Endothelial cell of umbilical vein (primary cell): ENCODE data around the gene MED19. TPM values are rescaled to one million over a fixed set of nuclear protein-coding genes. Genes with fewer than 3 reads are reported as not detected.

Experiments
- BruUV-seq: library from RNA; stranded (reverse); fragments of 400-500 nt; replicated peaks from 2 replicates; lab custom pipeline; 2021; lab: Mats Ljungman, UMichigan
- CTCF ChIA-PET: fragments of 300-600, 350-600 bp; sonication (Branson Sonifier 250); formaldehyde crosslinking; loops from one replicate; lab custom pipeline; 2021; ENCODE audit warnings: antibody characterized with exemption, inconsistent platforms; lab: Charles Lee
- POLR2A ChIA-PET: fragments of 300-600, 350-600 bp; sonication (Branson Sonifier 250); formaldehyde crosslinking; loops from one replicate; lab custom pipeline; 2021; ENCODE audit warnings: antibody characterized with exemption, inconsistent platforms; lab: Charles Lee
- DNase-seq: peaks from one replicate; pipeline ENCODE4 v3.0.0-alpha.2; 2011; ENCODE audit warnings: low read depth, low spot score
- FAIRE-seq: peaks from 2 replicates; lab custom pipeline; 2011; peaks lifted over from hg19 to GRCh38; lab: Jason Lieb, UNC
- H2AFZ ChIP-seq: 2 replicates; pipeline ENCODE4 v1.6.0; 2012; ENCODE audit warnings: low read depth, low read length, control low read depth, inconsistent platforms
- H3K27ac ChIP-seq: 2 replicates; pipeline ENCODE4 v1.5.1; 2011; ENCODE audit warnings: low read depth, mild to moderate bottlenecking, control low read depth, low read length, moderate library complexity; ENCODE audit not compliant: insufficient read depth
- H3K27me3 ChIP-seq, 2 experiments: 2 replicates each; pipeline versions ENCODE4 v1.6.0 to v1.6.1; 2011; ENCODE audit warnings: low read length in 2 of 2, mixed read lengths in 1 of 2; ENCODE audit not compliant: control insufficient read depth in 2 of 2, insufficient read depth in 2 of 2
- H3K36me3 ChIP-seq, 2 experiments: 2 replicates in 1 of 2; 3 replicates in 1 of 2; pipeline ENCODE4 v1.5.1; 2011; ENCODE audit warnings: low read length in 2 of 2, mild to moderate bottlenecking in 1 of 2, moderate library complexity in 1 of 2; ENCODE audit not compliant: control insufficient read depth in 2 of 2, insufficient read depth in 2 of 2; ENCODE audit errors: extremely low read depth in 1 of 2
- H3K4me1 ChIP-seq: 3 replicates; pipeline ENCODE4 v1.5.1; 2011; ENCODE audit warnings: mild to moderate bottlenecking, low read length; ENCODE audit not compliant: control insufficient read depth, insufficient read depth; ENCODE audit errors: extremely low read depth
- H3K4me2 ChIP-seq: 2 replicates; pipeline ENCODE4 v1.6.1; 2011; ENCODE audit warnings: low read length, control low read depth, mixed read lengths; ENCODE audit not compliant: insufficient read depth
- H3K4me3 ChIP-seq, 3 experiments: fragments of 200-600 bp in 1 of 3; sonication (generic), shearing (Covaris generic) in 1 of 3; replicated peaks in 1 of 3; 2 replicates each; pipeline ENCODE4 v1.5.1; 2011 to 2016; ENCODE audit warnings: control low read depth in 3 of 3, low read length in 3 of 3, mild to moderate bottlenecking in 2 of 3, inconsistent platforms in 1 of 3, low read depth in 1 of 3, moderate library complexity in 1 of 3; ENCODE audit not compliant: insufficient read depth in 1 of 3
- H3K79me2 ChIP-seq: 2 replicates; pipeline ENCODE4 v1.6.0; 2012; ENCODE audit warnings: low read length, inconsistent platforms; ENCODE audit not compliant: control insufficient read depth, insufficient read depth
- H3K9ac ChIP-seq: replicated peaks from 2 replicates; pipeline ENCODE3; 2011; ENCODE audit warnings: low read length, control low read depth; ENCODE audit not compliant: insufficient read depth; ENCODE audit errors: extremely low read depth
- H3K9me1 ChIP-seq: replicated peaks from 3 replicates; pipeline ENCODE4 v1.6.0; 2011; ENCODE audit warnings: mild to moderate bottlenecking, low read length; ENCODE audit not compliant: control insufficient read depth, insufficient read depth; ENCODE audit errors: extremely low read depth
- H3K9me3 ChIP-seq: replicated peaks from 2 replicates; pipeline ENCODE4 v1.5.1; 2012; ENCODE audit warnings: low read length, inconsistent platforms; ENCODE audit not compliant: control insufficient read depth, insufficient read depth
- H4K20me1 ChIP-seq: replicated peaks from 2 replicates; pipeline ENCODE3; 2011; ENCODE audit warnings: mild to moderate bottlenecking, low read length; ENCODE audit not compliant: control insufficient read depth, insufficient read depth; ENCODE audit errors: extremely low read depth
- CTCF ChIP-seq, 2 donors: IDR thresholded peaks; 1 replicate in 1 of 2; 2 replicates in 1 of 2; pipeline ENCODE4 v1.5.1; 2011; ENCODE audit warnings: low read length in 2 of 2, mild to moderate bottlenecking in 2 of 2, moderate library complexity in 2 of 2, control low read depth in 1 of 2, inconsistent platforms in 1 of 2, low read depth in 1 of 2; ENCODE audit not compliant: insufficient read depth in 1 of 2; ENCODE audit errors: extremely low read depth in 1 of 2
- EZH2 ChIP-seq: IDR thresholded peaks from 2 replicates; pipeline ENCODE4 v1.6.1; 2012; ENCODE audit warnings: borderline replicate concordance, low read depth, mild to moderate bottlenecking, moderate library complexity, low read length, inconsistent platforms; ENCODE audit not compliant: severe bottlenecking
- FOS ChIP-seq: IDR thresholded peaks from 2 replicates; pipeline ENCODE4 v1.6.1; 2011; ENCODE audit warnings: mild to moderate bottlenecking, low read length, moderate library complexity, borderline replicate concordance; ENCODE audit not compliant: insufficient read depth
- GATA2 ChIP-seq: IDR thresholded peaks from 2 replicates; pipeline ENCODE4 v1.7.0; 2011; ENCODE audit warnings: low read depth, mild to moderate bottlenecking, moderate library complexity, mixed read lengths, low read length; ENCODE audit not compliant: insufficient read length, insufficient read depth
- JUN ChIP-seq: IDR thresholded peaks from 2 replicates; pipeline ENCODE4 v1.6.1; 2011; ENCODE audit warnings: borderline replicate concordance, low read depth; ENCODE audit not compliant: insufficient read length, insufficient read depth
- MAX ChIP-seq: IDR thresholded peaks from 2 replicates; pipeline ENCODE4 v1.6.1; 2011; ENCODE audit not compliant: insufficient read depth, insufficient read length
- POLR2A ChIP-seq: IDR thresholded peaks from 2 replicates; pipeline ENCODE4 v1.6.1; 2012; ENCODE audit warnings: low read depth, mild to moderate bottlenecking, control low read depth, low read length
- POLR2AphosphoS5 ChIP-seq: IDR thresholded peaks from 2 replicates; pipeline ENCODE4 v1.6.1; 2012; ENCODE audit warnings: low read depth, mild to moderate bottlenecking, control low read depth, low read length, moderate library complexity; ENCODE audit not compliant: insufficient read depth
- dilution Hi-C: fragments of 300-500 bp; cut with MboI; formaldehyde crosslinking; loops from one replicate; pipeline ENCODE4 v1.15.0; 2019; ENCODE audit warnings: low sequenced_read_pairs; ENCODE audit not compliant: extremely low pct_ligation_motif_present
- intact Hi-C: fragments of 100-400 bp; cut with micrococcal nuclease; formaldehyde crosslinking; loops from one replicate; pipeline ENCODE4 v1.10.0; 2022
- polyA plus RNA-seq, 4 experiments: library from polyadenylated mRNA; depleted of rRNA in 3 of 4; stranded (reverse) in 3 of 4; unstranded in 1 of 4; fragments of >200 nt; gene quantifications; 2 replicates each; pipeline versions ENCODE4 v1.2.1 to v1.2.3, GENCODE V29; 2011 to 2012; ENCODE audit warnings: missing spikeins in 1 of 4
- total RNA-seq: library from RNA; stranded (reverse); gene quantifications from 2 replicates; pipeline ENCODE4 v1.2.3, GENCODE V29; 2021

MED19 gene
- total and polyA plus RNA-seq, 2 donors (not counting 3 experiments of a cell fraction or from before 2014, with no cell fraction given): 25.1 to 48.0 TPM

- no peaks in the 10 kb centered on the region for H4K20me1 ChIP-seq
- H3K36me3 ChIP-seq: no peaks in the 10 kb centered on the region
- H3K27ac ChIP-seq: no peak overlapping the region
- no peaks in the 10 kb centered on the region for H3K4me1 ChIP-seq
- H3K9me3 ChIP-seq: no peaks in the 10 kb centered on the region
- H2AFZ ChIP-seq: no peak overlapping the region
- BruUV-seq: no TSS peak
- CTCF ChIA-PET: interaction anchor here (1.7 to 7.7 kb wide), 5 partner anchors 26 to 771 kb away, joined by 6 to 325 read pairs (median 11); no protein-coding TSS in a partner anchor
- no peak for DNase-seq
- H3K79me2 ChIP-seq: no peaks in the 10 kb centered on the region
- no peak overlapping the region for H3K9ac ChIP-seq
- H3K27me3 ChIP-seq: no peaks in the 10 kb centered on the region
- no peak overlapping the region for H3K4me2 ChIP-seq
- POLR2A ChIA-PET: interaction anchor here (2.2 kb wide), 1 partner anchor 47 kb away, joined by 11 read pairs; no protein-coding TSS in a partner anchor
- no peak for FAIRE-seq
- H3K9me1 ChIP-seq: no peaks in the 10 kb centered on the region
- intact Hi-C loops (no loop called here), dilution Hi-C loops (no loop called here)
- TF ChIP-seq POLR2A (no peak), EZH2 (no peak), CTCF (IDR thresholded peaks at IDR 0.05; ENCODE audit: extremely low read depth in 1 of 2, insufficient read depth in 1 of 2, low read depth in 1 of 2, low read length in 2 of 2) (no peak)
- no peak overlapping the region for H3K4me3 ChIP-seq
Measured at GRCh38 chr11:57752954-57753353, 40.9 kb upstream of the MED19 start.

- ChIA-PET CTCF (interaction anchor here (0.6 to 7.7 kb wide), 33 partner anchors 10 to 774 kb away, joined by 3 to 325 read pairs (median 6); partner anchors contain the start of genes CTNND1 and SELENOH), POLR2A (interaction anchor here (1.1 to 2.2 kb wide), 3 partner anchors 10 to 48 kb away, joined by 4 to 11 read pairs (median 5); no protein-coding TSS in a partner anchor)
- no peaks in the 10 kb centered on the region for H3K27me3 ChIP-seq
- dilution Hi-C loops: no loop called here
- no peaks in the 10 kb centered on the region for H3K9me1 ChIP-seq
- peaks cover 0 to 1% of the 10 kb centered on the region in 2 experiments for H3K36me3 ChIP-seq
- no peak within 1 kb of the TSS for H3K9ac ChIP-seq
- intact Hi-C loops: loop anchor here (1.0 kb wide), 3 partner anchors 49 to 773 kb away; no protein-coding TSS in a partner anchor
- no peaks in the 10 kb centered on the region for H3K4me1 ChIP-seq
- no peak within 1 kb of the TSS for H3K4me3 ChIP-seq
- no TSS peak for BruUV-seq
- H4K20me1 ChIP-seq: no peaks in the 10 kb centered on the region
- H3K27ac ChIP-seq: no peak within 1 kb of the TSS
- TF ChIP-seq EZH2 (no peak), POLR2AphosphoS5 (no peak), POLR2A (no peak), GATA2 (no peak), CTCF (IDR thresholded peaks at IDR 0.05; ENCODE audit: extremely low read depth in 1 of 2, insufficient read depth in 1 of 2, low read depth in 1 of 2, low read length in 2 of 2) (peak; percentile 46 to 49), JUN (no peak), MAX (no peak), FOS (no peak)
- no peaks in the 10 kb centered on the region for H3K79me2 ChIP-seq
- H3K4me2 ChIP-seq: no peak within 1 kb of the TSS
- DNase-seq (peak; percentile 60), FAIRE-seq (peak; percentile 89)
- H3K9me3 ChIP-seq: no peaks in the 10 kb centered on the region
- H2AFZ ChIP-seq: no peak within 1 kb of the TSS
Measured at GRCh38 chr11:57751676-57752253, 39.8 kb upstream of the MED19 start, which contains the start of gene BTBD18. BTBD18 (minus strand) TSS chr11:57751819; CDS start chr11:57751188, 631 bp downstream.
